Neural progenitor cell (in vitro differentiated cells): Measurements from ENCODE around the gene NFXL1.

Experiments used
- CTCF ChIP-seq: fragments of 200-600 bp; sonication (generic); IDR thresholded peaks from 2 replicates; pipeline ENCODE4 v1.5.1; 2017; ENCODE audit warnings: antibody characterized with exemption, mild to moderate bottlenecking
- EZH2 ChIP-seq: fragments of 200-600 bp; sonication (generic); IDR thresholded peaks from 2 replicates; pipeline ENCODE4 v1.6.1; 2017; ENCODE audit warnings: antibody characterized with exemption, mild to moderate bottlenecking, moderate library complexity

GRCh38 chr4:47809654-47810203 lies 104.7 kb downstream of the NFXL1 start:
- no peak for TF ChIP-seq CTCF
- TF ChIP-seq EZH2: no peak
